Neural cell (in vitro differentiated cells): ENCODE data around the gene JMJD7. TPM values are rescaled to one million over a fixed set of nuclear protein-coding genes. Genes with fewer than 3 reads are reported as not detected.

Experiments used
- H2AFZ ChIP-seq: fragments of 200-600, 300-800 bp; sonication (generic), shearing (Covaris generic); 2 replicates; pipeline ENCODE4 v1.6.0; 2014; ENCODE audit warnings: low read depth, mild to moderate bottlenecking, antibody characterized with exemption, low read length, moderate library complexity
- H3F3A ChIP-seq: fragments of 200-600 bp; shearing (Covaris generic); 2 replicates; pipeline ENCODE4 v1.6.1; 2016; ENCODE audit warnings: mild to moderate bottlenecking, moderate library complexity, mixed read lengths, antibody characterized with exemption, low read length; ENCODE audit not compliant: insufficient read depth, poor library complexity, severe bottlenecking
- H3K27ac ChIP-seq: fragments of 200-600, 300-800 bp; sonication (generic), shearing (Covaris generic); 2 replicates; pipeline ENCODE4 v1.5.1; 2014; ENCODE audit warnings: mild to moderate bottlenecking, low read length, moderate library complexity
- H3K27me3 ChIP-seq: fragments of 300-800, 200-600 bp; sonication (generic), shearing (Covaris generic); 2 replicates; pipeline ENCODE4 v1.6.0; 2014; ENCODE audit warnings: mild to moderate bottlenecking, low read depth, low read length, moderate library complexity; ENCODE audit not compliant: insufficient read depth
- H3K36me3 ChIP-seq: fragments of 300-800, 200-600 bp; sonication (generic), shearing (Covaris generic); 2 replicates; pipeline ENCODE4 v1.5.1; 2014; ENCODE audit warnings: mild to moderate bottlenecking, antibody characterized with exemption, low read length, moderate library complexity; ENCODE audit not compliant: insufficient read depth
- H3K4me2 ChIP-seq: fragments of 300-800, 200-600 bp; sonication (generic), shearing (Covaris generic); 2 replicates; pipeline ENCODE4 v1.6.0; 2014; ENCODE audit warnings: mild to moderate bottlenecking, low read length
- H3K4me3 ChIP-seq: fragments of 300-800, 200-600 bp; sonication (generic), shearing (Covaris generic); 2 replicates; pipeline ENCODE4 v1.5.1; 2014; ENCODE audit warnings: mild to moderate bottlenecking, low read length, moderate library complexity
- H3K79me2 ChIP-seq: fragments of 200-600 bp; shearing (Covaris generic); replicated peaks from 2 replicates; pipeline ENCODE4 v1.6.0; 2014; ENCODE audit warnings: mild to moderate bottlenecking, low read length, moderate library complexity; ENCODE audit not compliant: insufficient read depth
- H3K9ac ChIP-seq: fragments of 300-800, 200-600 bp; sonication (generic), shearing (Covaris generic); 2 replicates; pipeline ENCODE4 v1.6.1; 2016; ENCODE audit warnings: mild to moderate bottlenecking, low read length, mixed read lengths
- H3K9me2 ChIP-seq: fragments of 200-600 bp; shearing (Covaris generic); 2 replicates; pipeline ENCODE4 v1.6.1; 2016; ENCODE audit warnings: mild to moderate bottlenecking, low read length, mixed read lengths; ENCODE audit not compliant: insufficient read depth
- H3K9me3 ChIP-seq: fragments of 200-600, 300-800 bp; sonication (generic), shearing (Covaris generic); 2 replicates; pipeline ENCODE4 v1.6.1; 2016; ENCODE audit warnings: mild to moderate bottlenecking, mixed run types, low read length, moderate library complexity, mixed read lengths
- H4K20me1 ChIP-seq: fragments of 200-600 bp; shearing (Covaris generic); 2 replicates; pipeline ENCODE4 v1.6.1; 2016; ENCODE audit warnings: mild to moderate bottlenecking, mixed run types; ENCODE audit not compliant: insufficient read depth
- CTCF ChIP-seq: fragments of 450-650 bp; IDR thresholded peaks from 2 replicates; pipeline ENCODE4 v1.5.1; 2014; ENCODE audit warnings: antibody characterized with exemption, mild to moderate bottlenecking, moderate library complexity; ENCODE audit not compliant: poor library complexity, severe bottlenecking
- EP300 ChIP-seq: fragments of 450-650 bp; conservative IDR thresholded peaks from 2 replicates; pipeline ENCODE4 v1.6.1; 2014; ENCODE audit warnings: antibody characterized with exemption, mild to moderate bottlenecking, moderate library complexity; ENCODE audit not compliant: poor library complexity, severe bottlenecking
- EZH2 ChIP-seq: fragments of 200-600, 300-800 bp; shearing (Covaris generic), sonication (generic); IDR thresholded peaks from 2 replicates; pipeline ENCODE4 v1.6.1; 2014; ENCODE audit warnings: antibody characterized with exemption, low read length, borderline replicate concordance, mild to moderate bottlenecking; ENCODE audit not compliant: insufficient read depth, poor library complexity, severe bottlenecking
- MXI1 ChIP-seq: fragments of 450-650 bp; conservative IDR thresholded peaks from 2 replicates; pipeline ENCODE4 v1.6.1; 2014; ENCODE audit warnings: antibody characterized with exemption, mild to moderate bottlenecking; ENCODE audit not compliant: poor library complexity, severe bottlenecking
- POLR2AphosphoS5 ChIP-seq: IDR thresholded peaks from 2 replicates; pipeline ENCODE4 v1.6.1; 2012
- RAD21 ChIP-seq: fragments of 450-650 bp; conservative IDR thresholded peaks from 2 replicates; pipeline ENCODE4 v1.6.1; 2014; ENCODE audit warnings: antibody characterized with exemption, mild to moderate bottlenecking, moderate library complexity
- SMC3 ChIP-seq: fragments of 450-650 bp; conservative IDR thresholded peaks from 2 replicates; pipeline ENCODE4 v1.6.1; 2014; ENCODE audit warnings: antibody characterized with exemption, mild to moderate bottlenecking, moderate library complexity; ENCODE audit not compliant: poor library complexity
- TAF1 ChIP-seq: IDR thresholded peaks from 2 replicates; pipeline ENCODE4 v1.6.1; 2012; ENCODE audit warnings: low read depth
- polyA plus RNA-seq: library from polyadenylated mRNA; depleted of rRNA; stranded (reverse); fragments of >200 nt; gene quantifications from 2 replicates; pipeline ENCODE4 v1.2.3, GENCODE V29; 2014
- TF ChIP-seq, protein P1 (sequence below): IDR thresholded peaks from 2 replicates; pipeline ENCODE4 v1.6.1; 2012; ENCODE audit warnings: borderline replicate concordance

The JMJD7 gene
- polyA plus RNA-seq, 1 donor from 2014 or later, result 14.0 TPM

DNA sequence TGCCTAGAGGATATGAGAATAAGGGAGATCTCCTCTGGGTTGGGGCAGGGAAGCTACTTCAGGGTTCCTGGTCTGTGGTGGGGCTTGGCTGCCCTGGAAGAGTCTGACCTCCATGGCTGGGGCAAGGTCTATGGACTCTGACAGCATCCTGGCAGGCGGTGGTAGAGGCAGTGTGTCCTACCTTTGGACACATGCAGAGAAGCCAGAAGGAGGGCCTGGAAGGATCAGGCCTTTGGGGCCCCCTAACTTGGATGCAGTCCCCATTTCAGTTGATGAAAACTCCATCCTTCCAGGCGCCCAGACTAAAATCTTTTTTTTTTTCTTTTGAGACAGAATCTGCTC, 55.6 kb downstream of the JMJD7 start:
- peaks cover 27% of the 10 kb centered on the region for H3K27me3 ChIP-seq
- H3F3A ChIP-seq, result no peaks in the 10 kb centered on the region
- no peak overlapping the region for H3K9ac ChIP-seq
- H3K9me2 ChIP-seq, result no peaks in the 10 kb centered on the region
- H3K9me3 ChIP-seq, result no peaks in the 10 kb centered on the region
- no peak overlapping the region for H2AFZ ChIP-seq
- no peak overlapping the region for H3K4me3 ChIP-seq
- no peaks in the 10 kb centered on the region for H3K79me2 ChIP-seq
- no peak overlapping the region for H3K4me2 ChIP-seq
- H4K20me1 ChIP-seq, result no peaks in the 10 kb centered on the region
- no peak overlapping the region for H3K27ac ChIP-seq
- TF ChIP-seq TAF1 (no peak), CTCF (no peak), SMC3 (no peak), MXI1 (no peak), EP300 (no peak)
- TF ChIP-seq, protein P1, sequence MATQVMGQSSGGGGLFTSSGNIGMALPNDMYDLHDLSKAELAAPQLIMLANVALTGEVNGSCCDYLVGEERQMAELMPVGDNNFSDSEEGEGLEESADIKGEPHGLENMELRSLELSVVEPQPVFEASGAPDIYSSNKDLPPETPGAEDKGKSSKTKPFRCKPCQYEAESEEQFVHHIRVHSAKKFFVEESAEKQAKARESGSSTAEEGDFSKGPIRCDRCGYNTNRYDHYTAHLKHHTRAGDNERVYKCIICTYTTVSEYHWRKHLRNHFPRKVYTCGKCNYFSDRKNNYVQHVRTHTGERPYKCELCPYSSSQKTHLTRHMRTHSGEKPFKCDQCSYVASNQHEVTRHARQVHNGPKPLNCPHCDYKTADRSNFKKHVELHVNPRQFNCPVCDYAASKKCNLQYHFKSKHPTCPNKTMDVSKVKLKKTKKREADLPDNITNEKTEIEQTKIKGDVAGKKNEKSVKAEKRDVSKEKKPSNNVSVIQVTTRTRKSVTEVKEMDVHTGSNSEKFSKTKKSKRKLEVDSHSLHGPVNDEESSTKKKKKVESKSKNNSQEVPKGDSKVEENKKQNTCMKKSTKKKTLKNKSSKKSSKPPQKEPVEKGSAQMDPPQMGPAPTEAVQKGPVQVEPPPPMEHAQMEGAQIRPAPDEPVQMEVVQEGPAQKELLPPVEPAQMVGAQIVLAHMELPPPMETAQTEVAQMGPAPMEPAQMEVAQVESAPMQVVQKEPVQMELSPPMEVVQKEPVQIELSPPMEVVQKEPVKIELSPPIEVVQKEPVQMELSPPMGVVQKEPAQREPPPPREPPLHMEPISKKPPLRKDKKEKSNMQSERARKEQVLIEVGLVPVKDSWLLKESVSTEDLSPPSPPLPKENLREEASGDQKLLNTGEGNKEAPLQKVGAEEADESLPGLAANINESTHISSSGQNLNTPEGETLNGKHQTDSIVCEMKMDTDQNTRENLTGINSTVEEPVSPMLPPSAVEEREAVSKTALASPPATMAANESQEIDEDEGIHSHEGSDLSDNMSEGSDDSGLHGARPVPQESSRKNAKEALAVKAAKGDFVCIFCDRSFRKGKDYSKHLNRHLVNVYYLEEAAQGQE, result no peak
- H3K36me3 ChIP-seq, result no peaks in the 10 kb centered on the region

DNA sequence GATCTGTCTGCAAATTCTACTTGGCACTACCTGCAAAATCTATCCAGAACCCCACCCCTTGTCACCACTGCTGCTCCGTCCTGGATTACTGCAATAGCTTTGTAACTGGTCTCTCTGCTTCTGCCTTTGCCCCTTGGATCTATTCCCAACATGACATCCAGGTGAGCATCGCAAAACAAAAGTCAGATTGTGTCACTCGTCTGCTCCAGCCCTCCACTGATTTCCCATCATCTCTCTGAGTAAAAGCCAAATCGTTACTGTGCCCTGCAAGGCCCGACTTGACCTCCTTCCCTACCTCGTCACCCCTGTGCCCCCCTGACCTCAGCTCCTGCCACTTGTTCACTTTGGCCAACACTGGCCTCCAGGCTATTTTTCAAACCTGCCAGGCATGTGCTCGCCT, 56.6 kb downstream of the JMJD7 start:
- no peaks in the 10 kb centered on the region for H3K9me2 ChIP-seq
- no peak overlapping the region for H3K4me2 ChIP-seq
- no peak overlapping the region for H2AFZ ChIP-seq
- no peak for TF ChIP-seq EP300
- TF ChIP-seq TAF1, result no peak
- no peak for TF ChIP-seq CTCF
- TF ChIP-seq, protein P1, result no peak
- TF ChIP-seq SMC3, result no peak
- no peak for TF ChIP-seq MXI1
- TF ChIP-seq EZH2, result no peak
- no peak for TF ChIP-seq POLR2AphosphoS5
- no peak for TF ChIP-seq RAD21
- no peak overlapping the region for H3K9ac ChIP-seq
- H3K4me3 ChIP-seq, result no peak overlapping the region
- H3F3A ChIP-seq, result no peaks in the 10 kb centered on the region
- peaks cover 27% of the 10 kb centered on the region for H3K27me3 ChIP-seq
- H4K20me1 ChIP-seq, result no peaks in the 10 kb centered on the region
- H3K79me2 ChIP-seq, result no peaks in the 10 kb centered on the region
- H3K27ac ChIP-seq, result no peak overlapping the region
- H3K36me3 ChIP-seq, result no peaks in the 10 kb centered on the region
- H3K9me3 ChIP-seq, result no peaks in the 10 kb centered on the region
